GM23248 (cell line): Measurements from ENCODE around the gene TPPP3. TPM values are rescaled to one million over a fixed set of nuclear protein-coding genes. Genes with fewer than 3 reads are reported as not detected.
A peak's percentile ranks its signal among the peaks of the same experiment; 100 is the strongest.

Experiments used
- DNase-seq: peaks from one replicate; pipeline ENCODE4 v3.0.0-alpha.2; 2015
- H2AFZ ChIP-seq: fragments of 200-600 bp; sonication (generic); 2 replicates; pipeline ENCODE4 v1.6.1; 2016; ENCODE audit warnings: antibody characterized with exemption
- H3F3A ChIP-seq: fragments of 200-600 bp; sonication (generic); 2 replicates; pipeline ENCODE4 v1.6.1; 2016; ENCODE audit warnings: mild to moderate bottlenecking, antibody characterized with exemption, mixed run types; ENCODE audit not compliant: insufficient read depth
- H3K27ac ChIP-seq: fragments of 200-600 bp; sonication (generic); 2 replicates; pipeline ENCODE4 v1.5.1; 2016; ENCODE audit warnings: mild to moderate bottlenecking
- H3K27me3 ChIP-seq: fragments of 200-600 bp; sonication (generic); replicated peaks from 2 replicates; pipeline ENCODE4 v1.6.1; 2016; ENCODE audit warnings: mild to moderate bottlenecking; ENCODE audit not compliant: insufficient read depth
- H3K36me3 ChIP-seq: fragments of 200-600 bp; sonication (generic); 2 replicates; pipeline ENCODE4 v1.6.1; 2016; ENCODE audit warnings: low read depth, mild to moderate bottlenecking
- H3K4me1 ChIP-seq: fragments of 200-600 bp; sonication (generic); 2 replicates; pipeline ENCODE4 v1.6.1; 2016; ENCODE audit warnings: mild to moderate bottlenecking; ENCODE audit not compliant: insufficient read depth
- H3K4me2 ChIP-seq: fragments of 200-600 bp; sonication (generic); one replicate; pipeline ENCODE4 v1.6.1; 2016; ENCODE audit warnings: mild to moderate bottlenecking; ENCODE audit not compliant: unreplicated experiment
- H3K4me3 ChIP-seq: fragments of 200-600 bp; sonication (generic); 2 replicates; pipeline ENCODE4 v1.5.1; 2016; ENCODE audit warnings: mild to moderate bottlenecking
- H3K79me2 ChIP-seq: fragments of 200-600 bp; sonication (generic); 2 replicates; pipeline ENCODE4 v1.6.1; 2016; ENCODE audit warnings: mild to moderate bottlenecking; ENCODE audit not compliant: insufficient read depth
- H3K9ac ChIP-seq: fragments of 200-600 bp; sonication (generic); 2 replicates; pipeline ENCODE4 v1.6.1; 2016; ENCODE audit warnings: mild to moderate bottlenecking
- H3K9me2 ChIP-seq: fragments of 200-600 bp; sonication (generic); 2 replicates; pipeline ENCODE4 v1.6.1; 2016; ENCODE audit warnings: mixed run types, mild to moderate bottlenecking, moderate library complexity; ENCODE audit not compliant: insufficient read depth
- H3K9me3 ChIP-seq: fragments of 200-600 bp; sonication (generic); one replicate; pipeline ENCODE4 v1.6.1; 2017; ENCODE audit warnings: low read depth
- H4K20me1 ChIP-seq: fragments of 200-600 bp; sonication (generic); 2 replicates; pipeline ENCODE4 v1.6.0; 2016; ENCODE audit not compliant: insufficient read depth
- EZH2 ChIP-seq: fragments of 200-600 bp; sonication (generic); IDR thresholded peaks from 2 replicates; pipeline ENCODE4 v1.6.1; 2018; ENCODE audit warnings: antibody characterized with exemption, mild to moderate bottlenecking; ENCODE audit not compliant: insufficient read depth, poor library complexity, severe bottlenecking
- EZH2phosphoT487 ChIP-seq: fragments of 200-600 bp; sonication (generic); IDR thresholded peaks from 2 replicates; pipeline ENCODE4 v1.6.1; 2018; ENCODE audit warnings: antibody characterized with exemption, moderate library complexity, mild to moderate bottlenecking, low read depth; ENCODE audit not compliant: insufficient read depth
- WGBS, 2 experiments: methylation state at CpG; one replicate each; pipeline ENCODE4 v1.1.6; 2015 to 2017; ENCODE audit warnings: low lambda C conversion rate in 2 of 2, low coverage in 1 of 2; ENCODE audit errors: missing lambda C conversion rate in 2 of 2; 5-methylcytosine and 5-hydroxymethylcytosine counted together
- in situ Hi-C: fragments of 300-500 bp; cut with MboI; formaldehyde crosslinking; loops from 2 replicates; pipeline ENCODE4 v1.15.0; 2020
- polyA plus RNA-seq: library from polyadenylated mRNA; unstranded; fragments of >200 nt; fragmentation: Nextera tagmentation; extraction: Ambion mirVana; gene quantifications from 2 replicates; pipeline ENCODE4 v1.2.1, GENCODE V29; 2016
- total RNA-seq: library from RNA; depleted of rRNA; stranded (reverse); fragments of >200 nt; shearing (Covaris generic); gene quantifications from 2 replicates; pipeline ENCODE4 v1.2.3, GENCODE V29; 2014

Gene TPPP3
- total and polyA plus RNA-seq, 2 experiments from 2014 or later, result 1.9 TPM; not detected in 1

DNA sequence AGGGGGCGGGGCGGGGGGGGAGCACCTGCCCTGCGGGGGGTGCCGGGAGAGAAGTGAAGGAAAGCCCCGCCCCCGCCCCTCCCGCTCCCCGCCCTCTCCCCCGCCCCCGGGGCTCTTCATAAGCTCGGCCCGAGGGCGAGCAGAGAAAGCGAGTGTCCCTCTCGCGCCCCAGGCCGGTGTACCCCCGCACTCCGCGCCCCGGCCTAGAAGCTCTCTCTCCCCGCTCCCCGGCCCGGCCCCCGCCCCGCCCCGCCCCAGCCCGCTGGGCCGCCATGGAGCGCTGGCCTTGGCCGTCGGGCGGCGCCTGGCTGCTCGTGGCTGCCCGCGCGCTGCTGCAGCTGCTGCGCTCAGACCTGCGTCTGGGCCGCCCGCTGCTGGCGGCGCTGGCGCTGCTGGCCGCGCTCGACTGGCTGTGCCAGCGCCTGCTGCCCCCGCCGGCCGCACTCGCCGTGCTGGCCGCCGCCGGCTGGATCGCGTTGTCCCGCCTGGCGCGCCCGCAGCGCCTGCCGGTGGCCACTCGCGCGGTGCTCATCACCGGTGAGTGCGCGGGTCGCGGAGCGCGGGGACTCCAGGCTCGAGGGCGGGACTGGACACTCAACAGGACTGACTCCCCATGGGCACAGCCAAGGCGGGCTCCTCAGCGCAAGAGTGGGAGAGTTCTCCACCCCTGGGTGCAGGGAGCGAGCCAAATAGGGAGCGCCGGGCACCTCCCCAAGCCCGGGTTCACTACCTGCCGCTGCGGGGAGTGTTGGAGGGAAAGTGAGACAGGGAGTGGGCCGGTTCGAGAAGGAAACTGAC, 37.9 kb upstream of the TPPP3 start, which contains the start of gene HSD11B2:
TSS of gene HSD11B2 (plus strand) at position 145 of the 798 bp plus-strand sequence. CDS start at position 273, 128 bp downstream.
- Histone ChIP-seq H3K79me2 (no peaks in the 10 kb centered on the region), H3K9me2 (no peaks in the 10 kb centered on the region), H3K9ac (no peak within 1 kb of the TSS), H3K4me1 (no peaks in the 10 kb centered on the region), H3K27me3 (no peaks in the 10 kb centered on the region; the same call in 1 of the 2 replicates), H3K36me3 (no peaks in the 10 kb centered on the region), H3K27ac (no peak within 1 kb of the TSS), H3F3A (no peaks in the 10 kb centered on the region), H3K4me2 (peak within 1 kb of the TSS; percentile 32), H2AFZ (peak within 1 kb of the TSS; percentile 67; the same call in 1 of the 2 replicates), H4K20me1 (no peaks in the 10 kb centered on the region), H3K9me3 (no peaks in the 10 kb centered on the region), H3K4me3 (peak within 1 kb of the TSS; percentile 62)
- in situ Hi-C loops, result no loop called here
- no peak for TF ChIP-seq EZH2
- TF ChIP-seq EZH2phosphoT487, result no peak
- peak; percentile 85 for DNase-seq
- 4% methylated on average over 39 to 82 of the region's 87 CpGs for WGBS, 2 experiments

DNA sequence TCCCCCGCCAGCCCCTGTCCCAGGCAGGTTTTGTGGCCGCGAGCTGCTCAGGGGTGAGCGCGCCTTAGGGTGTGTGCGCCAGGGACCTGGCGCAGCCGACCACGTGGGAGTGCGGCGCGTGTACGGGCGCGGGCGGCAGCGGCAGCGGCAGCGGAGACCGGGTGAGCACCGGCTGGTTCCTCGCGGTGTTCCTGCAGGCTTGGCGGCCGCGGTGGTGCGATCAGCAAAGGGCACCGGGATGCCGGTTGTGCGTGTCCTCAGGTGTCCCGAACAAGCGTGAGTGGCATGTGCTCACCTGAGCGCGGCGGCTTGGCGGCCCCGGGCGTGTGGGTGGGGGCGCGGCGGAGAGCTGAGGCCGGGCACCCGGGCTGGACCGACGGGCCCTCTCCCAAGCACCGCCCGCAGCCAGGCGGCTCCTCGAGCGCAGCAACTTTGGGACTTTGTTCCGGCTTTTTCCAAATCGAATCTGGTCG, 37.2 kb upstream of the TPPP3 start:
- Histone ChIP-seq H3K4me1 (no peaks in the 10 kb centered on the region), H3K9ac (no peak overlapping the region), H3K4me2 (no peak overlapping the region), H2AFZ (peak overlapping the region; percentile 67; the same call in 1 of the 2 replicates), H3K9me3 (no peaks in the 10 kb centered on the region), H4K20me1 (no peaks in the 10 kb centered on the region), H3K79me2 (no peaks in the 10 kb centered on the region), H3K4me3 (peak overlapping the region; percentile 60), H3K9me2 (no peaks in the 10 kb centered on the region), H3F3A (no peaks in the 10 kb centered on the region), H3K27me3 (no peaks in the 10 kb centered on the region; the same call in 1 of the 2 replicates), H3K36me3 (no peaks in the 10 kb centered on the region), H3K27ac (no peak overlapping the region)
- DNase-seq, result peak; percentile 41
- in situ Hi-C loops, result no loop called here
- 4 to 9% methylated on average over 37 to 38 of the region's 53 CpGs for WGBS, 2 experiments
- no peak for TF ChIP-seq EZH2phosphoT487
- no peak for TF ChIP-seq EZH2

DNA sequence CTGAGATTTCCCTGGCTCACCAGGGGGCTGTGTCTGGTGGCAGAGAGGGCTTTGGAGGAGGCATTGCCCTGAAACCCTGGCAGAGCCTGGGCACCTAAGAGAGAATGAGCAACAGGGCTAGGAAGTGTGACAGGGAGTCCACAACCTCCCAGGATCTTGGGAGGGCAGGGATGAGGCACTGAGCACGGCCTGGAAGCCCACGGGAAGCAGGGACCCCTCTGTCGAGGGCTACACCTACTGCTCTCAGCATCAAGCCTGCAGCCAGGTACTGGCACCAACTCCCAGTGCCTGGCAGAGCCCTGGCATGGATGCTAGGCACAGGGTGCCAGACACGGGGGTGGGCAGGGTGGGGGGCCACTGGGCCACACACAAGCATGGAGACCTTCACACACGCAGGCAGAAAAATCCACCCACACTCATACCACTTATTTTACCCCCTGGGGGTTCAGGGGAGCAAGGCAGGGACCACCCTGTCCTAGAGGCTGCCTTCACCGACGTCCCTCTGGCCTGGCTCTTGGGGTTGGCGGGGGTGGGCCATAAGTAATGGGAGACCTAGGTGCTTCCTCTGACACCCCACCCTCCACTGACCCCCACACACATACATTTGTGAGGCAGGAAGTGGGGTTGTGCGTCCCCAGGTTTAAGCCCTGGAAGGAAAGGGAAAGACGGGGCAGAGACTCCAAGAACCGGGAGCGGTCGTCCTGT, 36.7 kb upstream of the TPPP3 start:
- in situ Hi-C loops, result no loop called here
- H3K4me2 ChIP-seq, result no peak overlapping the region
- H3K4me3 ChIP-seq, result peak overlapping the region; percentile 60
- 52 to 57% methylated on average over 13 of the region's 13 CpGs for WGBS, 2 experiments
- H3K36me3 ChIP-seq, result no peaks in the 10 kb centered on the region
- no peaks in the 10 kb centered on the region for H4K20me1 ChIP-seq
- no peak overlapping the region for H2AFZ ChIP-seq
- H3K9ac ChIP-seq, result no peak overlapping the region
- no peaks in the 10 kb centered on the region; the same call in 1 of the 2 replicates for H3K27me3 ChIP-seq
- no peaks in the 10 kb centered on the region for H3K79me2 ChIP-seq
- no peak for DNase-seq
- H3K4me1 ChIP-seq, result no peaks in the 10 kb centered on the region
- TF ChIP-seq EZH2, result no peak
- TF ChIP-seq EZH2phosphoT487, result no peak
- H3F3A ChIP-seq, result no peaks in the 10 kb centered on the region
- H3K9me3 ChIP-seq, result no peaks in the 10 kb centered on the region
- no peaks in the 10 kb centered on the region for H3K9me2 ChIP-seq
- no peak overlapping the region for H3K27ac ChIP-seq

- Histone ChIP-seq H3K27ac (no peak overlapping the region), H3K9me3 (no peaks in the 10 kb centered on the region), H3K79me2 (no peaks in the 10 kb centered on the region), H3K4me1 (no peaks in the 10 kb centered on the region), H4K20me1 (no peaks in the 10 kb centered on the region), H2AFZ (no peak overlapping the region), H3K4me2 (no peak overlapping the region), H3K4me3 (no peak overlapping the region), H3K9me2 (no peaks in the 10 kb centered on the region), H3K36me3 (no peaks in the 10 kb centered on the region), H3K27me3 (no peaks in the 10 kb centered on the region; the same call in 1 of the 2 replicates), H3F3A (no peaks in the 10 kb centered on the region), H3K9ac (no peak overlapping the region)
- TF ChIP-seq EZH2 (no peak), EZH2phosphoT487 (no peak)
- in situ Hi-C loops, result no loop called here
- 96 to 99% methylated on average over 3 of the region's 3 CpGs for WGBS, 2 experiments
- no peak for DNase-seq
Measured at GRCh38 chr16:67429053-67429798, 35.9 kb upstream of the TPPP3 start.
